BLaER1 (cell line): Measurements from ENCODE around the gene NABP2.

Source experiments
- H3K27ac ChIP-seq: shearing (Covaris generic); formaldehyde crosslinking; 2 replicates; pipeline ENCODE4 v1.8.1; 2022
- H3K27me3 ChIP-seq: shearing (Covaris generic); formaldehyde crosslinking; 2 replicates; pipeline ENCODE4 v1.8.1; 2022
- H3K36me3 ChIP-seq: shearing (Covaris generic); formaldehyde crosslinking; 2 replicates; pipeline ENCODE4 v1.8.1; 2022
- H3K4me1 ChIP-seq: shearing (Covaris generic); formaldehyde crosslinking; 2 replicates; pipeline ENCODE4 v1.8.1; 2022
- H3K4me2 ChIP-seq: shearing (Covaris generic); formaldehyde crosslinking; 2 replicates; pipeline ENCODE4 v1.8.1; 2022
- H3K4me3 ChIP-seq: shearing (Covaris generic); formaldehyde crosslinking; 2 replicates; pipeline ENCODE4 v1.8.1; 2022
- H3K9ac ChIP-seq: shearing (Covaris generic); formaldehyde crosslinking; 2 replicates; pipeline ENCODE4 v1.8.1; 2022
- H3K9me3 ChIP-seq: shearing (Covaris generic); formaldehyde crosslinking; 2 replicates; pipeline ENCODE4 v1.8.1; 2022
- H4K20me1 ChIP-seq: shearing (Covaris generic); formaldehyde crosslinking; 2 replicates; pipeline ENCODE4 v1.8.1; 2022
- Cebpa-rat ChIP-seq: shearing (Covaris generic); IDR thresholded peaks from 2 replicates; pipeline ENCODE4 v1.8.1; 2022

NABP2 gene

GRCh38 chr12:56241424-56242303 is 17.5 kb downstream of the NABP2 start:
- Histone ChIP-seq H4K20me1 (peaks cover 31% of the 10 kb centered on the region), H3K4me1 (no peaks in the 10 kb centered on the region), H3K36me3 (peaks cover 95% of the 10 kb centered on the region)

GRCh38 chr12:56242986-56243385 is 18.8 kb downstream of the NABP2 start:
- Histone ChIP-seq H3K4me3 (no peak overlapping the region), H3K27me3 (no peaks in the 10 kb centered on the region), H3K36me3 (peaks cover 95% of the 10 kb centered on the region), H3K27ac (no peak overlapping the region), H3K9me3 (no peaks in the 10 kb centered on the region), H3K4me2 (no peak overlapping the region), H3K9ac (no peak overlapping the region), H3K4me1 (no peaks in the 10 kb centered on the region), H4K20me1 (peaks cover 31% of the 10 kb centered on the region)
- TF ChIP-seq Cebpa-rat: no peak

More at GRCh38 chr12:56241424-56242303, 17.5 kb downstream of the NABP2 start:
- Histone ChIP-seq H3K27ac (no peak overlapping the region), H3K4me2 (no peak overlapping the region), H3K9me3 (no peaks in the 10 kb centered on the region), H3K27me3 (no peaks in the 10 kb centered on the region), H3K9ac (no peak overlapping the region), H3K4me3 (no peak overlapping the region)
- TF ChIP-seq Cebpa-rat: no peak

GRCh38 chr12:56243731-56244181 is 19.6 kb downstream of the NABP2 start:
- no peak for TF ChIP-seq Cebpa-rat
- no peaks in the 10 kb centered on the region for H3K9me3 ChIP-seq
- peaks cover 99% of the 10 kb centered on the region for H3K36me3 ChIP-seq
- H3K27ac ChIP-seq: no peak overlapping the region
- H3K9ac ChIP-seq: no peak overlapping the region
- H3K4me2 ChIP-seq: no peak overlapping the region
- H3K4me1 ChIP-seq: no peaks in the 10 kb centered on the region
- H3K4me3 ChIP-seq: no peak overlapping the region
- H3K27me3 ChIP-seq: no peaks in the 10 kb centered on the region
- H4K20me1 ChIP-seq: peaks cover 32% of the 10 kb centered on the region

GRCh38 chr12:56244494-56244893 is 20.4 kb downstream of the NABP2 start:
- no peak overlapping the region for H3K4me3 ChIP-seq
- no peak overlapping the region for H3K4me2 ChIP-seq

GRCh38 chr12:56247923-56248322 is 23.8 kb downstream of the NABP2 start:
- H3K4me1 ChIP-seq: no peaks in the 10 kb centered on the region
- no peaks in the 10 kb centered on the region for H3K9me3 ChIP-seq
- no peak overlapping the region for H3K4me2 ChIP-seq
- H4K20me1 ChIP-seq: peaks cover 13% of the 10 kb centered on the region
- peaks cover 98% of the 10 kb centered on the region for H3K36me3 ChIP-seq
- no peak overlapping the region for H3K27ac ChIP-seq
- no peak for TF ChIP-seq Cebpa-rat
- no peak overlapping the region for H3K9ac ChIP-seq
- H3K4me3 ChIP-seq: no peak overlapping the region
- H3K27me3 ChIP-seq: no peaks in the 10 kb centered on the region

More at GRCh38 chr12:56244494-56244893, 20.4 kb downstream of the NABP2 start:
- TF ChIP-seq Cebpa-rat: no peak
- no peak overlapping the region for H3K27ac ChIP-seq
- no peaks in the 10 kb centered on the region for H3K9me3 ChIP-seq
- no peaks in the 10 kb centered on the region for H3K27me3 ChIP-seq
- no peaks in the 10 kb centered on the region for H3K4me1 ChIP-seq
- H3K9ac ChIP-seq: no peak overlapping the region
- H4K20me1 ChIP-seq: peaks cover 28% of the 10 kb centered on the region
- H3K36me3 ChIP-seq: peaks cover 99% of the 10 kb centered on the region

- Histone ChIP-seq H3K4me3 (no peak overlapping the region), H3K36me3 (peaks cover 98% of the 10 kb centered on the region), H4K20me1 (peaks cover 6% of the 10 kb centered on the region; the same call in 1 of the 2 replicates), H3K9me3 (no peaks in the 10 kb centered on the region), H3K27ac (no peak overlapping the region), H3K4me1 (no peaks in the 10 kb centered on the region), H3K4me2 (no peak overlapping the region), H3K27me3 (no peaks in the 10 kb centered on the region), H3K9ac (no peak overlapping the region)
- no peak for TF ChIP-seq Cebpa-rat
Observed at GRCh38 chr12:56248711-56249110, 24.6 kb downstream of the NABP2 start.

- H3K27me3 ChIP-seq: no peaks in the 10 kb centered on the region
- no peak for TF ChIP-seq Cebpa-rat
- H3K4me2 ChIP-seq: no peak overlapping the region
- no peaks in the 10 kb centered on the region for H3K9me3 ChIP-seq
- peaks cover 26% of the 10 kb centered on the region for H4K20me1 ChIP-seq
- peaks cover 15% of the 10 kb centered on the region for H3K4me1 ChIP-seq
- no peak overlapping the region for H3K9ac ChIP-seq
- no peak overlapping the region for H3K4me3 ChIP-seq
- no peak overlapping the region for H3K27ac ChIP-seq
- H3K36me3 ChIP-seq: peaks cover 90% of the 10 kb centered on the region
Observed at GRCh38 chr12:56252649-56253048, 28.5 kb downstream of the NABP2 start.

GRCh38 chr12:56253091-56253490 is 28.9 kb downstream of the NABP2 start:
- Histone ChIP-seq H3K4me2 (no peak overlapping the region), H3K27ac (no peak overlapping the region), H3K27me3 (no peaks in the 10 kb centered on the region), H3K9ac (no peak overlapping the region), H4K20me1 (peaks cover 27% of the 10 kb centered on the region), H3K4me3 (no peak overlapping the region), H3K4me1 (peaks cover 15% of the 10 kb centered on the region), H3K36me3 (peaks cover 86% of the 10 kb centered on the region), H3K9me3 (no peaks in the 10 kb centered on the region)
- TF ChIP-seq Cebpa-rat: no peak

GRCh38 chr12:56255671-56256070 is 31.5 kb downstream of the NABP2 start:
- Histone ChIP-seq H3K27ac (no peak overlapping the region), H3K9me3 (no peaks in the 10 kb centered on the region), H3K4me1 (peaks cover 22% of the 10 kb centered on the region), H3K4me2 (no peak overlapping the region), H3K4me3 (no peak overlapping the region), H3K9ac (peak overlapping the region; percentile 31; the same call in 1 of the 2 replicates), H3K36me3 (peaks cover 61% of the 10 kb centered on the region), H3K27me3 (no peaks in the 10 kb centered on the region), H4K20me1 (peaks cover 23% of the 10 kb centered on the region)
- no peak for TF ChIP-seq Cebpa-rat

- peaks cover 23% of the 10 kb centered on the region for H4K20me1 ChIP-seq
- H3K4me3 ChIP-seq: peak overlapping the region; percentile 86; the same call in 1 of the 2 replicates
- H3K9me3 ChIP-seq: no peaks in the 10 kb centered on the region
- no peaks in the 10 kb centered on the region for H3K27me3 ChIP-seq
- peaks cover 54% of the 10 kb centered on the region for H3K36me3 ChIP-seq
- H3K4me1 ChIP-seq: peaks cover 22% of the 10 kb centered on the region
- H3K27ac ChIP-seq: no peak overlapping the region
- peak overlapping the region; percentile 90 for H3K4me2 ChIP-seq
- peak overlapping the region; percentile 92 for H3K9ac ChIP-seq
- TF ChIP-seq Cebpa-rat: no peak
Observed at GRCh38 chr12:56256326-56256960, 32.3 kb downstream of the NABP2 start.
